Caco-2 (cell line): Measurements from ENCODE around the gene TMEM156. TPM values are rescaled to one million over a fixed set of nuclear protein-coding genes. Genes with fewer than 3 reads are reported as not detected.

ENCODE experiments used
- BruUV-seq: library from RNA; stranded (reverse); fragments of 400-500 nt; replicated peaks from 2 replicates; lab custom pipeline; 2021; lab: Mats Ljungman, UMichigan
- CTCF ChIA-PET: fragments of 300-600 bp; sonication (Branson Sonifier 250); formaldehyde crosslinking; loops from one replicate; lab custom pipeline; 2022; ENCODE audit warnings: antibody characterized with exemption; lab: Charles Lee
- POLR2A ChIA-PET: fragments of 300-600 bp; sonication (Branson Sonifier 250); formaldehyde crosslinking; loops from one replicate; lab custom pipeline; 2022; ENCODE audit warnings: antibody characterized with exemption; lab: Charles Lee
- DNase-seq, 2 experiments: peaks; one replicate each; pipeline versions ENCODE4 v3.0.0 to v3.0.0-alpha.2; 2020 to 2022
- H3K27me3 ChIP-seq: replicated peaks from 2 replicates; pipeline ENCODE4 v1.6.0; 2011; ENCODE audit warnings: low read length; ENCODE audit not compliant: control insufficient read depth, insufficient read depth
- H3K36me3 ChIP-seq: 2 replicates; pipeline ENCODE4 v1.5.1; 2011; ENCODE audit warnings: low read length; ENCODE audit not compliant: control insufficient read depth, insufficient read depth
- H3K4me1 ChIP-seq: fragments of 250-450 bp; sonication (Bioruptor Pico); 2 replicates; pipeline ENCODE4 v1.5.1; 2020; ENCODE audit warnings: mild to moderate bottlenecking
- H3K4me3 ChIP-seq: 2 replicates; pipeline ENCODE4 v1.5.1; 2011; ENCODE audit warnings: low read depth, mild to moderate bottlenecking, control low read depth, low read length
- H3K9me3 ChIP-seq: fragments of 250-450 bp; sonication (Bioruptor Pico); 2 replicates; pipeline ENCODE4 v1.5.1; 2020; ENCODE audit warnings: mild to moderate bottlenecking, moderate library complexity
- H3K27ac Mint-ChIP-seq: one replicate; pipeline ENCODE4 v1.8.0; 2022; ENCODE audit warnings: mixed read lengths; ENCODE audit not compliant: unreplicated experiment
- H3K27me3 Mint-ChIP-seq: one replicate; pipeline ENCODE4 v1.8.0; 2022; ENCODE audit warnings: mixed read lengths; ENCODE audit not compliant: insufficient read depth, unreplicated experiment
- H3K36me3 Mint-ChIP-seq: one replicate; pipeline ENCODE4 v1.8.0; 2022; ENCODE audit warnings: mild to moderate bottlenecking, mixed read lengths; ENCODE audit not compliant: insufficient read depth, unreplicated experiment
- H3K4me1 Mint-ChIP-seq: one replicate; pipeline ENCODE4 v1.8.0; 2022; ENCODE audit warnings: low read depth, mixed read lengths; ENCODE audit not compliant: unreplicated experiment
- H3K4me3 Mint-ChIP-seq: one replicate; pipeline ENCODE4 v1.8.0; 2022; ENCODE audit warnings: mild to moderate bottlenecking, moderate library complexity, mixed read lengths; ENCODE audit not compliant: unreplicated experiment
- H3K9me3 Mint-ChIP-seq: one replicate; pipeline ENCODE4 v1.8.0; 2022; ENCODE audit warnings: mixed read lengths; ENCODE audit not compliant: unreplicated experiment
- intact Hi-C: fragments of 100-400 bp; cut with micrococcal nuclease; formaldehyde crosslinking; loops from one replicate; pipeline ENCODE4 v1.10.0; 2022; ENCODE audit not compliant: unreplicated experiment
- total RNA-seq: library from RNA; stranded (reverse); gene quantifications from 2 replicates; pipeline ENCODE4 v1.2.3, GENCODE V29; 2022
- TF ChIP-seq, protein P1 (sequence below), 2 experiments: fragments of 200-600 bp in 1 of 2; IDR thresholded peaks; 1 replicate in 1 of 2; 2 replicates in 1 of 2; pipeline versions ENCODE4 v1.5.1 to v1.8.0; 2011 to 2022; ENCODE audit warnings: antibody characterized with exemption in 1 of 2, control low read depth in 1 of 2, inconsistent platforms in 1 of 2, low read depth in 1 of 2, low read length in 1 of 2, mild to moderate bottlenecking in 1 of 2, moderate library complexity in 1 of 2; ENCODE audit not compliant: insufficient read depth in 1 of 2, severe bottlenecking in 1 of 2, unreplicated experiment in 1 of 2

Gene TMEM156
- total RNA-seq, 1 experiment from 2014 or later = not detected

DNA sequence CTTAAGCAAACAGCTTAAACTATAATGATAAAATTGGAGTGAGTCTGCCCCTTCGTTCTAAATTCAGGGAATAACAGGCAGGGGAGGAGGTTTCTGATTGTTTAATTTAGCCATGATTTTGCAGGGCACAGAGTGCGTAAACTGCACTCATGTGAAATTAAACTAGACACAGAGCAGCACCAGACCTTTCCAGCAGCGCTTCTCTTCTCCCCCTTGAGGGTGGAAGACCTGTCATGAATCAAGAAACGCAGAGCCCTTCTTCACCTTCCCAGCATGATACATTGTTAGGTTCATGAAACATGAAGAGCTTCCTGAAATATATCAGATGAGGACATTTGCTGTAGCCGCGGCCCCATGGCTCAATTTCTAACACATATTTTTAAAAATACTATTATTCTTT lies 101.5 kb downstream of the TMEM156 start:
- TF ChIP-seq, protein P1, sequence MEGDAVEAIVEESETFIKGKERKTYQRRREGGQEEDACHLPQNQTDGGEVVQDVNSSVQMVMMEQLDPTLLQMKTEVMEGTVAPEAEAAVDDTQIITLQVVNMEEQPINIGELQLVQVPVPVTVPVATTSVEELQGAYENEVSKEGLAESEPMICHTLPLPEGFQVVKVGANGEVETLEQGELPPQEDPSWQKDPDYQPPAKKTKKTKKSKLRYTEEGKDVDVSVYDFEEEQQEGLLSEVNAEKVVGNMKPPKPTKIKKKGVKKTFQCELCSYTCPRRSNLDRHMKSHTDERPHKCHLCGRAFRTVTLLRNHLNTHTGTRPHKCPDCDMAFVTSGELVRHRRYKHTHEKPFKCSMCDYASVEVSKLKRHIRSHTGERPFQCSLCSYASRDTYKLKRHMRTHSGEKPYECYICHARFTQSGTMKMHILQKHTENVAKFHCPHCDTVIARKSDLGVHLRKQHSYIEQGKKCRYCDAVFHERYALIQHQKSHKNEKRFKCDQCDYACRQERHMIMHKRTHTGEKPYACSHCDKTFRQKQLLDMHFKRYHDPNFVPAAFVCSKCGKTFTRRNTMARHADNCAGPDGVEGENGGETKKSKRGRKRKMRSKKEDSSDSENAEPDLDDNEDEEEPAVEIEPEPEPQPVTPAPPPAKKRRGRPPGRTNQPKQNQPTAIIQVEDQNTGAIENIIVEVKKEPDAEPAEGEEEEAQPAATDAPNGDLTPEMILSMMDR (IDR thresholded peaks at IDR 0.05; ENCODE audit: insufficient read depth in 1 of 2, low read depth in 1 of 2, low read length in 1 of 2, severe bottlenecking in 1 of 2, unreplicated experiment in 1 of 2) = no peak
- Histone ChIP-seq H3K4me3 (no peak overlapping the region), H3K4me1 (no peaks in the 10 kb centered on the region), H3K36me3 (no peaks in the 10 kb centered on the region), H3K27me3 (no peaks in the 10 kb centered on the region), H3K9me3 (no peaks in the 10 kb centered on the region)
- peaks cover 9% of the 10 kb centered on the region for H3K36me3 Mint-ChIP-seq
- intact Hi-C loops = no loop called here
- no peaks in the 10 kb centered on the region for H3K4me1 Mint-ChIP-seq
- no peaks in the 10 kb centered on the region for H3K27me3 Mint-ChIP-seq
- no peak overlapping the region for H3K27ac Mint-ChIP-seq
- no peaks in the 10 kb centered on the region for H3K9me3 Mint-ChIP-seq
- ChIA-PET CTCF (interaction anchor here (0.6 kb wide), 1 partner anchor 887 kb away, joined by 4 read pairs; no protein-coding TSS in a partner anchor), POLR2A (no interaction called here)
- DNase-seq = no peak
- no TSS peak for BruUV-seq
- no peak overlapping the region for H3K4me3 Mint-ChIP-seq

DNA sequence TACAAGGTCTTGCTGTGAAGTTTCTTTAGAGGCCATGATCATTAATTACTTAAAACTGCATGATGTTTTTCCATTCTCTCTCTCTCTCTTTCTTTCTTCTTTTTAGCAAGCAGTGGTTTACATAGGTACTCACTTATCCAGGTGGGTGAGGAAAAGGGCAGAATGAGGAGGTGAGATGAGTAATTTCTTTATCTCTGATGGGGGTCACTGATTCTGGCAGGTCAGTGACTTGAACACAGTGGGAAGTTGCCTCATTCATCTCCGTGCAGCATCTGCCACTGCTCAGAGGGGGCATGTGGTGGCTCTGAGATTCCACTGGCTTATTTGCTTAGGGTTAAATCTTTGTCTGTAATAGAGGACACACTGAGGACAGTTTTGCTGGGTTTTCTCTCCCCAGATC lies 102.0 kb downstream of the TMEM156 start:
- POLR2A ChIA-PET = no interaction called here
- TF ChIP-seq, protein P1 (IDR thresholded peaks at IDR 0.05; ENCODE audit: insufficient read depth in 1 of 2, low read depth in 1 of 2, low read length in 1 of 2, severe bottlenecking in 1 of 2, unreplicated experiment in 1 of 2) = no peak
- Histone ChIP-seq H3K4me1 (no peaks in the 10 kb centered on the region), H3K4me3 (no peak overlapping the region), H3K9me3 (no peaks in the 10 kb centered on the region), H3K27me3 (no peaks in the 10 kb centered on the region), H3K36me3 (no peaks in the 10 kb centered on the region)
- intact Hi-C loops = no loop called here
- Mint-ChIP-seq H3K27me3 (no peaks in the 10 kb centered on the region), H3K27ac (no peak overlapping the region), H3K4me3 (no peak overlapping the region), H3K4me1 (no peaks in the 10 kb centered on the region), H3K36me3 (peaks cover 9% of the 10 kb centered on the region), H3K9me3 (no peaks in the 10 kb centered on the region)
- no TSS peak for BruUV-seq
- CTCF ChIA-PET = interaction anchor here (0.6 kb wide), 1 partner anchor 887 kb away, joined by 4 read pairs; no protein-coding TSS in a partner anchor
- DNase-seq = no peak

DNA sequence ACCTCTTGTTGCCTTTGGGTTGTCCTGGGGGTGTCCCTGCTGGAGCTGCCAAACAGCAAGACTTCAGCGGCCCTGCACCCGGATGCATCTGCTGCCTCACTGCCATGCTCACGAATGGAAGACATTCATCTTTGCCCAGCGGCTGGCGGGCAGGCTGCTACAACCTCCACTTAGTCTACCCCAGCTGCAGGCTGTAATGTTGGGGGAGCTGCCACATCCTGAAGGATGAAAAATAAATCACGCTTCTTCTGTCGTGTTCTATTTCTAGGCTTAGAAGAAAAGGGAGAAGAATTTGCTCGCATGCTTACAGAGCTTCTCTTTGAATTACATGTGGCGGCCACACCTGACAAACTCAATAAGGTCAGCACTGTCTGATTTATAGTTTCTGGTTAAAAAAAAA lies 103.2 kb downstream of the TMEM156 start:
- Histone ChIP-seq H3K4me1 (no peaks in the 10 kb centered on the region), H3K27me3 (no peaks in the 10 kb centered on the region), H3K4me3 (no peak overlapping the region), H3K36me3 (no peaks in the 10 kb centered on the region), H3K9me3 (no peaks in the 10 kb centered on the region)
- ChIA-PET CTCF (no interaction called here), POLR2A (no interaction called here)
- BruUV-seq = no TSS peak
- no peak overlapping the region for H3K4me3 Mint-ChIP-seq
- DNase-seq = no peak
- TF ChIP-seq, protein P1 (IDR thresholded peaks at IDR 0.05; ENCODE audit: insufficient read depth in 1 of 2, low read depth in 1 of 2, low read length in 1 of 2, severe bottlenecking in 1 of 2, unreplicated experiment in 1 of 2) = no peak
- no peak overlapping the region for H3K27ac Mint-ChIP-seq
- peaks cover 9% of the 10 kb centered on the region for H3K36me3 Mint-ChIP-seq
- H3K4me1 Mint-ChIP-seq = no peaks in the 10 kb centered on the region
- H3K9me3 Mint-ChIP-seq = no peaks in the 10 kb centered on the region
- no peaks in the 10 kb centered on the region for H3K27me3 Mint-ChIP-seq
- intact Hi-C loops = no loop called here
